Loucy (cell line): ENCODE data around the gene ZFYVE27.

Source experiments
- H2AFZ ChIP-seq: fragments of 200-600 bp; sonication (generic); 2 replicates; pipeline ENCODE4 v1.6.0; 2016; ENCODE audit warnings: antibody characterized with exemption, mild to moderate bottlenecking, low read length, moderate library complexity
- H3F3A ChIP-seq: fragments of 200-600 bp; 2 replicates; pipeline ENCODE4 v1.6.0; 2016; ENCODE audit warnings: antibody characterized with exemption, low read depth, mild to moderate bottlenecking
- H3K27me3 ChIP-seq: fragments of 200-600 bp; sonication (generic); 2 replicates; pipeline ENCODE4 v1.6.1; 2014; ENCODE audit warnings: low read length, mild to moderate bottlenecking; ENCODE audit not compliant: insufficient read depth, poor library complexity, severe bottlenecking
- H3K36me3 ChIP-seq: fragments of 200-600 bp; sonication (generic); 2 replicates; pipeline ENCODE4 v1.6.1; 2016; ENCODE audit warnings: low read length; ENCODE audit not compliant: insufficient read depth
- H3K4me1 ChIP-seq: fragments of 200-600 bp; sonication (generic); 2 replicates; pipeline ENCODE4 v1.5.1; 2014; ENCODE audit warnings: low read length, mild to moderate bottlenecking; ENCODE audit not compliant: insufficient read depth, poor library complexity, severe bottlenecking
- H3K4me2 ChIP-seq: fragments of 200-600 bp; sonication (generic); 2 replicates; pipeline ENCODE4 v1.6.0; 2014; ENCODE audit warnings: antibody characterized with exemption, low read length, low read depth, mild to moderate bottlenecking; ENCODE audit not compliant: poor library complexity, severe bottlenecking
- H3K4me3 ChIP-seq: fragments of 200-600 bp; sonication (generic); 2 replicates; pipeline ENCODE4 v1.5.1; 2014; ENCODE audit warnings: low read length, mild to moderate bottlenecking, mixed read lengths; ENCODE audit not compliant: poor library complexity, severe bottlenecking
- H3K79me2 ChIP-seq: fragments of 200-600 bp; sonication (generic); 2 replicates; pipeline ENCODE4 v1.6.1; 2014; ENCODE audit warnings: low read length; ENCODE audit not compliant: insufficient read depth
- H3K9ac ChIP-seq: fragments of 200-600 bp; sonication (generic); 2 replicates; pipeline ENCODE4 v1.6.0; 2014; ENCODE audit warnings: mild to moderate bottlenecking, low read depth, low read length, moderate library complexity; ENCODE audit not compliant: poor library complexity, severe bottlenecking
- H3K9me2 ChIP-seq: fragments of 200-600 bp; sonication (generic); replicated peaks from 2 replicates; pipeline ENCODE4 v1.6.1; 2016; ENCODE audit warnings: low read depth, low read length, mixed read lengths
- H3K9me3 ChIP-seq: fragments of 200-600 bp; sonication (generic); 2 replicates; pipeline ENCODE4 v1.6.1; 2014; ENCODE audit warnings: mild to moderate bottlenecking, antibody characterized with exemption, low read length, low read depth; ENCODE audit not compliant: insufficient read depth
- H4K20me1 ChIP-seq: fragments of 200-600 bp; sonication (generic); 2 replicates; pipeline ENCODE4 v1.6.0; 2014; ENCODE audit warnings: antibody characterized with exemption, low read length, mild to moderate bottlenecking; ENCODE audit not compliant: insufficient read depth, poor library complexity, severe bottlenecking
- CTCF ChIP-seq: fragments of 200-600 bp; sonication (generic); conservative IDR thresholded peaks from 2 replicates; pipeline ENCODE4 v1.5.1; 2014; ENCODE audit warnings: mild to moderate bottlenecking, antibody characterized with exemption, low read length
- EZH2phosphoT487 ChIP-seq: fragments of 200-600 bp; IDR thresholded peaks from 2 replicates; pipeline ENCODE4 v1.6.1; 2018; ENCODE audit warnings: antibody characterized with exemption, mild to moderate bottlenecking, moderate library complexity, borderline replicate concordance

ZFYVE27 gene

GRCh38 chr10:97778452-97779302 is 41.7 kb downstream of the ZFYVE27 start:
- no peaks in the 10 kb centered on the region for H4K20me1 ChIP-seq
- no peak overlapping the region for H3K4me3 ChIP-seq
- H3K9me3 ChIP-seq, result no peaks in the 10 kb centered on the region
- H3K4me1 ChIP-seq, result peaks cover 19% of the 10 kb centered on the region
- no peak overlapping the region for H3K9ac ChIP-seq
- H3F3A ChIP-seq, result no peaks in the 10 kb centered on the region
- no peaks in the 10 kb centered on the region for H3K27me3 ChIP-seq
- H3K79me2 ChIP-seq, result no peaks in the 10 kb centered on the region
- TF ChIP-seq EZH2phosphoT487 (no peak), CTCF (no peak)
- H3K36me3 ChIP-seq, result no peaks in the 10 kb centered on the region
- H3K9me2 ChIP-seq, result no peaks in the 10 kb centered on the region
- no peak overlapping the region for H2AFZ ChIP-seq
- H3K4me2 ChIP-seq, result no peak overlapping the region

GRCh38 chr10:97779492-97779891 is 42.6 kb downstream of the ZFYVE27 start:
- H3K4me1 ChIP-seq, result peaks cover 19% of the 10 kb centered on the region
- H3K36me3 ChIP-seq, result no peaks in the 10 kb centered on the region

GRCh38 chr10:97779975-97780374 is 43.0 kb downstream of the ZFYVE27 start:
- Histone ChIP-seq H3K79me2 (no peaks in the 10 kb centered on the region), H3K9me3 (no peaks in the 10 kb centered on the region), H3K9me2 (no peaks in the 10 kb centered on the region), H4K20me1 (no peaks in the 10 kb centered on the region), H3K9ac (no peak overlapping the region), H2AFZ (no peak overlapping the region), H3K4me2 (no peak overlapping the region), H3F3A (no peaks in the 10 kb centered on the region), H3K4me3 (no peak overlapping the region), H3K36me3 (no peaks in the 10 kb centered on the region), H3K27me3 (no peaks in the 10 kb centered on the region), H3K4me1 (peaks cover 19% of the 10 kb centered on the region)
- TF ChIP-seq EZH2phosphoT487 (no peak), CTCF (no peak)

More at GRCh38 chr10:97779492-97779891, 42.6 kb downstream of the ZFYVE27 start:
- Histone ChIP-seq H3K4me3 (no peak overlapping the region), H3K9me2 (no peaks in the 10 kb centered on the region), H3K9me3 (no peaks in the 10 kb centered on the region), H3K27me3 (no peaks in the 10 kb centered on the region), H3K9ac (no peak overlapping the region), H3K79me2 (no peaks in the 10 kb centered on the region), H3F3A (no peaks in the 10 kb centered on the region), H2AFZ (no peak overlapping the region), H3K4me2 (no peak overlapping the region), H4K20me1 (no peaks in the 10 kb centered on the region)
- TF ChIP-seq EZH2phosphoT487 (no peak), CTCF (no peak)
